Endothelial cell (in vitro differentiated cells): ENCODE data around the gene CHST11. TPM values are rescaled to one million over a fixed set of nuclear protein-coding genes. Genes with fewer than 3 reads are reported as not detected.

ENCODE experiments used
- DNase-seq: peaks from one replicate; pipeline ENCODE4 v3.0.0; 2021; ENCODE audit warnings: low spot score
- H3K27ac Mint-ChIP-seq: one replicate; pipeline ENCODE4 v1.8.0; 2021; ENCODE audit warnings: mixed read lengths, inconsistent platforms; ENCODE audit not compliant: unreplicated experiment
- H3K27me3 Mint-ChIP-seq: one replicate; pipeline ENCODE4 v1.8.0; 2021; ENCODE audit warnings: mild to moderate bottlenecking, moderate library complexity, mixed read lengths, inconsistent platforms; ENCODE audit not compliant: unreplicated experiment
- H3K36me3 Mint-ChIP-seq: one replicate; pipeline ENCODE4 v1.8.0; 2021; ENCODE audit warnings: mild to moderate bottlenecking, low read depth, mixed read lengths, inconsistent platforms; ENCODE audit not compliant: unreplicated experiment
- H3K4me1 Mint-ChIP-seq: one replicate; pipeline ENCODE4 v1.8.0; 2021; ENCODE audit warnings: mild to moderate bottlenecking, mixed read lengths, inconsistent platforms; ENCODE audit not compliant: unreplicated experiment
- H3K4me3 Mint-ChIP-seq: one replicate; pipeline ENCODE4 v1.8.0; 2021; ENCODE audit warnings: mild to moderate bottlenecking, mixed read lengths, inconsistent platforms; ENCODE audit not compliant: unreplicated experiment
- H3K9me3 Mint-ChIP-seq: one replicate; pipeline ENCODE4 v1.8.0; 2021; ENCODE audit warnings: mixed read lengths, inconsistent platforms; ENCODE audit not compliant: unreplicated experiment
- CTCF ChIP-seq: fragments of 200-600 bp; sonication (generic); IDR thresholded peaks from one replicate; pipeline ENCODE4 v1.5.0; 2021; ENCODE audit warnings: antibody characterized with exemption; ENCODE audit not compliant: unreplicated experiment
- total RNA-seq: library from RNA; stranded (reverse); fragmentation: NEBNext Ultra II Directional; extraction: Animal tissue kit (Norgen Biotek cat#: 25700); gene quantifications from one replicate; pipeline ENCODE4 v1.2.1, GENCODE V29; 2021; ENCODE audit not compliant: unreplicated experiment

The CHST11 gene
- total RNA-seq, 1 donor from 2014 or later = 11.8 TPM

DNA sequence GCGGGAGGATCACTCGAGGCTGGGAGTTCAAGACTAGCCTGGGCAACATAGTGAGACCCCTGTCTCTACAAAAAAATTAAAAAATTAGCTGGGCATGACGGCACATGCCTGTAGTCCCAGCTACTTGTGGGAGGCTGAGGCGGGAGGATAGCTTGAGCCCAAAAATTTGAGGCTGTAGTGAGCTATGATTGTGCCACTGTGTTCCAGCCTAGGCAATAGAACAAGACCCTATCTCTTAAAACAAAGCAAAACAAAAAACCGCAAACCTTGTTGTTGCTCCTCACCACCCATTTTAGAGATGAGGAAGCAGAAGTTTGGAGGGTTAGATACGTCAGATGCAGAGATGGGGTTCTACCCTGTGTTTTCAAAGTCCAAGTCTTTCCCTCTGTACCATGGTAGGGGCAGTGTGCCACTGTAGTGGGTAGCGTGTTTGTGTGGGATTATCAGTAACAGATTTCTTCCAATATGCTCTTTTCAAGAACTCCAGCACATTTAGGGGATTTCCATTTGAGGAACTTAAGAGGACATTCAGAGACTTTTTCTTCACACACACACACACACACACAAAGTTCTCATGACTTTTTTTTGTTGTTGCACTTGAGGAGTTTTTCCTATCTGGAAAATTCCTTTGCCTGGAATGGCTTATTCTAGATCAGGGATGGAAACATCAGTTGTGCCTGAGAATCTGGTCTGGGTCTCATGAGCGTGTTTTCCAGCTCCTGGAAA is 186.5 kb downstream of the CHST11 start:
- TF ChIP-seq CTCF = no peak
- Mint-ChIP-seq H3K27ac (no peak overlapping the region), H3K4me3 (no peak overlapping the region), H3K4me1 (no peaks in the 10 kb centered on the region), H3K9me3 (no peaks in the 10 kb centered on the region), H3K36me3 (peaks cover 8% of the 10 kb centered on the region), H3K27me3 (no peaks in the 10 kb centered on the region)
- DNase-seq = no peak

GRCh38 chr12:104643819-104644669 is 187.3 kb downstream of the CHST11 start:
- no peaks in the 10 kb centered on the region for H3K27me3 Mint-ChIP-seq
- H3K36me3 Mint-ChIP-seq = peaks cover 8% of the 10 kb centered on the region
- no peak overlapping the region for H3K4me3 Mint-ChIP-seq
- DNase-seq = no peak
- no peaks in the 10 kb centered on the region for H3K4me1 Mint-ChIP-seq
- no peaks in the 10 kb centered on the region for H3K9me3 Mint-ChIP-seq
- H3K27ac Mint-ChIP-seq = no peak overlapping the region
- no peak for TF ChIP-seq CTCF

- no peak overlapping the region for H3K27ac Mint-ChIP-seq
- H3K27me3 Mint-ChIP-seq = peaks cover 3% of the 10 kb centered on the region
- no peaks in the 10 kb centered on the region for H3K36me3 Mint-ChIP-seq
- no peak for DNase-seq
- TF ChIP-seq CTCF = no peak
- H3K4me1 Mint-ChIP-seq = peaks cover 14% of the 10 kb centered on the region
- no peak overlapping the region for H3K4me3 Mint-ChIP-seq
- no peaks in the 10 kb centered on the region for H3K9me3 Mint-ChIP-seq
Observed at GRCh38 chr12:104648756-104649155, 192.0 kb downstream of the CHST11 start.

- no peaks in the 10 kb centered on the region for H3K36me3 Mint-ChIP-seq
- H3K27me3 Mint-ChIP-seq = peaks cover 3% of the 10 kb centered on the region
Observed at GRCh38 chr12:104649217-104649824, 192.6 kb downstream of the CHST11 start.

More at GRCh38 chr12:104649217-104649824, 192.6 kb downstream of the CHST11 start:
- no peak for DNase-seq
- H3K4me3 Mint-ChIP-seq = no peak overlapping the region
- no peak for TF ChIP-seq CTCF
- peaks cover 14% of the 10 kb centered on the region for H3K4me1 Mint-ChIP-seq
- H3K9me3 Mint-ChIP-seq = no peaks in the 10 kb centered on the region
- no peak overlapping the region for H3K27ac Mint-ChIP-seq
